ENCODE data around the gene EP400.

EP400 gene

DNA sequence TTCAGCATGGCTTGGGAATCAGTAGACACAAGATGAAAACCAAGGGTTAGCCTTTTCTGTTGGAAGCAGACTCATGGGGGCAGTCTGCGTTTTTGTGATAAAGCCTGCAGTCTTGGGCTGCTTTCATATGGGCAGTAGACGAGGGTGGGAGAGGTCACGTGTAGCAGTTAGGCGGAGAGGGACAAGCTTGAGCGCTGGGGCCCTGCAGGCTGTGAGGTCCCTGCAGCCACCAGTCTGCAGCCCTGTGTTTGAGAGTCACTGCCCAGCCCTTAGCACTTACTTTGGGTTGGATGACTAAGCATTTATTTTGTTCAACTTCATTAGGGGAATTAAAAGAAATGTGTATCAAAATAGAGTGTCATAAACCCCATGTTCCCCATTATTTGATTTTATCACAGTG, 37.2 kb downstream of the EP400 start:
- peak; percentile 34 for DNase-seq (ENCODE audit: low spot score)

DNA sequence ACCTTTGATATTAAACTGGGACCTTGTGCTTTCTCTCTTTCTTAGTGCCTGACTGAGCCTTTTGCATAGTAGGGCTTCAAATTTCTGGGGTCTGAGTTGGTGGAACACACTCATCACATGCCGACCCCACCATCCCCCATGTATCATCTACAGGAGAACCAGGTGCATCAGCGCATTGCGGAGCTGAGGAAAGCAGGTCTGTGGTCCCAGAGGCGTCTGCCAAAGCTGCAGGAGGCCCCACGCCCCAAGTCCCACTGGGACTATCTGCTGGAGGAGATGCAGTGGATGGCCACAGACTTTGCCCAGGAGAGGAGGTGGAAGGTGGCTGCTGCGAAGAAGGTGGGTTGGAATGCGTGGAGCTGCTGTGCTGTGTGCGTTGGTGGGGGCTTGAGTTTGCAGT, 37.8 kb downstream of the EP400 start:
- DNase-seq (ENCODE audit: low spot score) = no peak

DNA sequence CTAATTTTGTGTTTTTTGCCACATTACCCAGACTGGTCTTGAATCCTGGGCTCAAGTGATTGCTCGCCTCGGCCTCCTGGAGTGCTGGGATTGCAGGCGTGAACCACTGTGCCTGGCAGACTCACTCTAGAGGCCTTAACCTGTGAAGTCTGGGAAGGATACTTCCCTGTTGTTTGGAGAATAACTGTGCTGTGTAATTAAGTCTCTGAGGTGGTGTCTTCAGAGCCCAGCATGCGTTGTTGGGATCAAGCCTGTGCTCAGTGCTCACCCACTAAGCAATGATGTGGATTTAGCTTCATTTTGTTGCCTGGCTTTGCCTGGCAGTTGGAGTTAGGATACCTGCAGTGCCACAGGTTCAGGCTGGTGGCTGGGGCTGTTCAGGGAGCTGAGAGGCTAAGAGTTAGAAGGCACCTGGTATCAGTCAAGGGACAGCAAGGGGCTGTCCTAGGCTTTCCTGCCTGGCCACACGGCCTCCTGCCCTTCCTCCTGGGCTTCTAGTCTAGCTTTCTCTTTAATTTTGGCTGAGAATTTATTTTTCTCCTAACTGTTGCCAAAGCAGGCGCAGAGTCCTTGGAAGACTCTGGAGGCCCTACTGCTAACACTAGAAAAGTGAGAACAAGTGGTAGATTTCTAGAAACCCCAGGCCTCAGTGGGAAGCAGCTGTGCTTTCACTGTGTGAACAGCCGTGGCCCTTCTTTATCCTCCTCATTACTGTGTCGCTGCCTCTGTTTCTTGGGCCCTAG, 38.5 kb downstream of the EP400 start:
- DNase-seq (ENCODE audit: low spot score) = no peak

DNA sequence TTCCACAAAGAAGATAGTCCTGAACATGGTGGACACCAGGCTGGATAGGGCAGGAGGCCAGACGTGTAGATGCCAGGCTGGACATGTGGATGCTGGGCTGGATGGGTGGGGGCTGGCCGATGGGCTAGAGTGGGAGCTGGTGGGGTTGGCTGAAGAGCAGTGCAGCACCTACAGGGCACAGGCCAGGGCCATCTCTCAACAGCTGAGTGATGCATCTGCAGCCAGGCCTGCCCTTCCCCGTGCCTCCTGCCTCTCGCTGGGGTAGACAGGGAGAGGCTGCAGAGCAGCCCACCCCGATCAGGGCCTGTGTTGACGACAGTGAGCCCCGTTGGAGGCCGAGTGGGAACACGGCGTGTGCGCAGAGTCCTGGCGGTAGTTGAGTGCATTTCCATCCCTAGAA, 39.3 kb downstream of the EP400 start:
- DNase-seq (ENCODE audit: low spot score) = no peak

DNA sequence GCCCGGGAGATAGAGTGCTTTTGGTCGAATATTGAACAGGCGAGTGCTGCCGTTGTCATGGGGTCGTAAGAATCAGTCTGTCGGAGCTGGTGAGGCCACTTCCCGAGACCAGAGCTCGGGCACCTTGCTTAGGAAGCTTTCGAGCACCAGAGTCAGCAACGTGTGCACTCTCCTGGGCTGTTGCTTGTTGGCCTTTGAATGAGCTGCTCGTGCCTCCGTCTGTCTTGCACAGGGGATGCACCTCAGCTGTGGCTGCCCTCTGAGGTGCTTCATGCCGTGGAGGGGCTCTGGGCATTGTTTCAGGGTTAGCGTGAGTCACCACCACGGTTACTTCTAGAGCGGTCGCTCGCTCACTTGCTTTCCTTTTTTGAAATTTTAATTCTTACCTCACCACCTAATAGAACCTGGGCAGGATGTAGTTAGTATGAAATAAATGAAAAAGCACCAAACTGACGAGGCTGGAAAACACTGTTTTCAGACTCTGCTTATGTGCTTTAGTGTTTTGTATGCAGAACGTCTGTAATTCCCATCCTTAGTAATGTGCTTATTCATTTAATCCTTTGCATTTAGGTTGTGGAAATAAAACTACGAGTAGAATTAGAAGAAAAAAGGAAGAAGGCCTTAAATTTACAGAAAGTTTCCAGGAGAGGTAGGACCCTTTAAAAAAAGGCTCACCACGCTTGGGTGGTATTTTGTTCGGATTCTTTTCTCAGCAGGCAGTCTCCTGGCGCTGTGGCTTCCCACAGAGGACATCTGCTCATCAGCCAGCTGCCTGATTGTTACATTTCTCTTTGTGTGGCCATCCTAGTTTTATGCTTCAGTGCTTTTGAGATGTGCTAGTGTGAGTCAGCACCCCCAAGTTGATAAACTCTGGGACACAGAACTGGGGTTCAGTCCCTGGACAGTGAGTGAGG, 40.6 kb downstream of the EP400 start:
- DNase-seq (ENCODE audit: low spot score) = peak; percentile 74

DNA sequence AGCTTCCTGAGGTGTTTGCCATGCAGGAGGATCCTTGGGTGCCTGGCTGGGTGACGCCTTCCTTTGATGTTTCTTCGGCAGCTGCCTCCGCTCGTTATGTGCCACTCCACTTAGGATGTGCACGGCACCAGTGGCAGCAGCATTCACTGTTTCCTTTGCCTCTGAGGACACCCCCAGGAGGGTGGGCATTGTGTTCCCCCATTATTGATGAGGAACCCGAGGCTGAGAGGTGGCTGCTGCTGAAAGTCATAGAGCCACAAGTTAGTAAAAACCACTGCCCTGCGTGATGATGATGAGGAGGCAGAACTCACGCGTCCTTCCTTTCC, 41.2 kb downstream of the EP400 start:
- no peak for DNase-seq (ENCODE audit: low spot score)

DNA sequence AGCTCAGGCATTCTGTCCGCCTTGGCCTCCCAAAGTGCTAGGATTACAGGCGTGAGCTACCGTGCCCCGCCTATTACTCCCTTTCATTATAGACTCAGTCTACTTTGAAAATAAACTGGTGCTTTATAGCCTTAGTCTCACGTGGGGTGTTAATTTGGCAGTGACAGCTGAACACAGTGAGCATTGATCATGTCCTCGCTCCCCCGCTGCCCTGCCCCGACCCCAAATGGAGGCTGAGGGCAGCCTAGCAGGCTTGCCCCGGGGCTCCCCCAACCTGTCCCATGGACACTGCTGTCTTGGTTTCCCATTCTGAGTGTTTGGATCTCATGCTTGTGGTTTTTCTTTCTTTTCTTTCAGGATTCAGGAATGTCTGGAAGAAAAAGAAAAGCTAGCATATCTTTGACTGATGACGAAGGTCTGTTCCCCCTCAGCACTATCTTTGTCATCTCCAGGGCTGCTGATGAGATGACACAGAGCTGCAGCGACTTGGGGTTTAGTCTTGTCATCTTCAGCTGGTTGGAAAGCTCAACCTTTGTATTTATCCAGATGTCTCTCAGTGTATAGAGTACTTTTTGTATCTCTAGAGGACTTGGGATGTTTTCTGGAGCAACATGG, 42.2 kb downstream of the EP400 start:
- no peak for DNase-seq (ENCODE audit: low spot score)

DNA sequence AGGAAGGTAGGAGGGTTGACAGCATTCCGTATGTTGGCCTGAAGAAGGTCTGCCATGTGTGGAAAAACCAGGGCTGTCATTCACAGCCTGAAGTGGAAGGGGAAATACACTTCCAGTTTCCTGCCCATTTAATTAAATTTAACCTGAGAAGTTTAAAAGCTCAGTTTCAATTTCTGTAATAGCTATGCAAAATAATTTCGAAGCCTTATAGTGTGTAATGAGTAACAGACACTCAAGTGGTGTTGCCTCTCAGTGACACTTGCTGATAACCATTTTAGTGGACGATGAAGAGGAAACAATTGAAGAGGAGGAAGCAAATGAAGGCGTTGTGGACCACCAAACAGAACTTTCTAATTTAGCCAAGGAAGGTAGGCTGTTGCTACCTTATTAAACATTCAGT, 44.8 kb downstream of the EP400 start:
- no peak for DNase-seq (ENCODE audit: low spot score)

DNA sequence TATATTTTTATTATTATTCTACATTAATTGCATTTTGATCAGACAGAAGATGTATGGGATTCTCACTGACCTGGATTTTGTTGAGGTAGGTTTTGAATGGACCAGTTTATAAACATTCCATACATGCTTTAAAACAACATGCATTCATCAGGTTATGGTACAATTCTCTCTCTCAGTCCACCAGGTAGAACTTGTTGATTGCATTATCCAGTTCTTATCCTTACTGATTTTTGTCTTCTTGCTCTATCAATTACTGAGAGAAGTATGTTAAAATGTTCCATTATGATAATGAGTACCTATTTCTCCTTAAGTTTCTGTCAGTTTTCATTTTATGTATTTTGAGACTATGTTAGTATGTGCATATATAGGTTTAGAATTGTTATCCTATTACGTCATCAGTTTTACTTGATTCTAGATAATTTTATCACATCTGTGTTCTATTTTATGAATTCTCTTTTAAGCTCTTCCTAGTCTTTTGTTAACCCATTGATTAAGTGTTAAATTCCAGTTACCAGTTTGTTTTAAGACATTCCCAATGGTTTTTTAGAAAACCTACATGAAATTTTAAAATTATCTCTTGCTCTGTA, 50.6 kb downstream of the EP400 start:
- DNase-seq (ENCODE audit: low spot score) = no peak

DNA sequence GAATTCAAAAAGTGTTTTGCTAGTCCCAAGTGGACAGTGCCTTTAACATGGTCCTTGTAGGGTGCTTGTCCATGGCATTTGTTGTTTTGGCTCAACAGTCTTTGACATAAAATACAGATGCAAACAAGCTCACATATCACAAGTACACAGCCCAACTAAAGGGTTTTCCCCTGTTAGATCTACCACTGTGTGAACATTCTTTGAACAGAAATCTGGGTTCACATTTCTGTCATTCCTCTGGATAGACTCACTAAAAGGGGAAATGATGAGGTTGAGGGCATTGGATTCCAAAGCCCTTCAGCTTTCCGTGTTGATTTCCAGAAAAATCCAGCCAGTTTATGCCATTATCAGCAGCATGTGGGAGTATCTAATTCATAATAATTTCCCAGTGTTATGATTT, 54.1 kb downstream of the EP400 start:
- DNase-seq (ENCODE audit: low spot score) = no peak

DNA sequence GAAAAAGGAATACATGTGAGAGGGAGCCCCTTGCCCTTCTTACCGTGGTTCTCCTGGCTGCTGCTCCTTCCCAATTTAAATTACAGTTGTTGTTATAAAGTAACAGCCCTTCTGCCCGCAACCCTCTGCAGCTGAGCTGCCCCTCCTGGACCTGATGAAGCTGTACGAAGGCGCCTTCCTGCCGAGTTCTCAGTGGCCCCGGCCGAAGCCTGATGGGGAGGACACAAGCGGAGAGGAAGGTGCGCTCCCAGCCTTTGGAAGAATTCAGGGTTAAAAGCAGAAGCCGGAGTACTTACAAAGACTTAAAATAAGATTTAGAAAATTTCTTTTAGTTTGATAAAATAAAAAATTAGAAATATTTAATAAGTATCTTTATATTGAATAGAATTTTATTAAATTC, 55.2 kb downstream of the EP400 start:
- no peak for DNase-seq (ENCODE audit: low spot score)

DNA sequence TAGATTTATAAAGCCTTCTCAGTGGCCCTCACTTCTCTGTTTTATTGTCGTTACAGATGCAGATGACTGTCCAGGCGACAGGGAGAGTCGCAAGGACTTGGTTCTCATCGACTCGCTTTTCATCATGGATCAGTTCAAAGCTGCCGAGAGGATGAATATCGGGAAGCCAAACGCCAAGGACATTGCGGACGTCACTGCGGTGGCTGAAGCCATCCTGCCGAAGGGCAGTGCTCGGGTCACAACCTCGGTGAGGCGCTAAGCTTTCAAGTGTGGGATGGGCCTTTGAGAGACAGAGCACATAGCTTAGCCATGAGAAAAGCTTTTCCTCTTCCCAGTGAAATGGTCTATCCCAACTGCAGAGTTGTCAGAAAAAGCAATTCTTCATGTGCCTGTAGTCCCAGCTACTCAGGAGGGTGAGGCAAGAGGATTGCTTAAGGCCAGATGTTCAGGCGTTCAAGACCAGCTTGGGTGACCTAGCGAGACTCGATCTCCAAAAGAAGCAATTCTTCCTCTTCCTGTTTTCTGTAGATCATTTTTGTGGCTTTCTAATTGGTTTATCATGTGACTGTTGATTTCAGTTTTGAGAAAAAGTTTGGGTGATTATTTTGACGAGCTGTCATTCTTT, 56.4 kb downstream of the EP400 start:
- no peak for DNase-seq (ENCODE audit: low spot score)

DNA sequence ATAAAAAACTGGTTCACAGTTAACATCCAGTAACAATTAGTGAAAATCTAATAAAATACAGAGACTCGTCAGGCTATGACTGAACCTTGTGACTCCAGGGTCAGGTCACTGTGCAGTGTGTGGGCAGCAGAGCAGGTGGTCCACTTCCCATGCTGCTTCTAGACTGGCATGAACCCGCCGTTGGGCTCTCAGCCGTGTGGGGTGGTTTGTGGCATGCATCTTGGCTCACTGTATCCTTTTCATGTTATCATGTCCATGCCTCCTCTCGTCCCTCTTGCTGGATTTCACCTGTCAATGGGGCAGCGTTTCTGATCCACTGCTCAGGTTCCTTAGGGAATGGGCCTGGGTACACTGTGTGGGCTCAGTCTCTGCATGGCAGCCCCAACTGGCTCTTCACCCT, 57.3 kb downstream of the EP400 start:
- no peak for DNase-seq (ENCODE audit: low spot score)

DNA sequence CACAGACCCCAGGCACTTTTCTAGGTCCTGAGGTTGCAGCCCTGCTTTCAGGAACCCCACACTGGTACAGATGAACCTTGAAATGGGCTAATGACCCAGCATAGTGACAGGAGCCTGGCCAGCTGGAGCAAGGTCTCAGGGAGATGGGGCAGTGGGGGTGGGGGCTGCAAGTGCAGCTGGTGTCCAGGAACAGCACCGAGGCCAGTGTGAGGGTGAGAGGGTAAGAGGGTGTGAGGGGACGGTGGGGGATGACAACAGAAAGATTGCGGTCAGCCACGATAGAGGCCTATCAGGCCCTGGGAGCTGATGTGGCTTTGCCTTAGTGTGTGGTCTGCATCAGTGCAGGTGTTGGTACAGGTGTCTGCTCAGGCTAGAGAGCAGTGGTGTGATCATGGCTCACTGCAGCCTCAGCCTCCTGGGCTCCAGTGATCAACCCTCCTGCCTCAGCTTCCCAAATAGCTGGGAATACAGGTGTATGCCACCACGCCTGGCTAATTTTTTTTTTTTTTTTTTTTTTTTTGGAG, 59.7 kb downstream of the EP400 start:
- no peak for DNase-seq (ENCODE audit: low spot score)

DNA sequence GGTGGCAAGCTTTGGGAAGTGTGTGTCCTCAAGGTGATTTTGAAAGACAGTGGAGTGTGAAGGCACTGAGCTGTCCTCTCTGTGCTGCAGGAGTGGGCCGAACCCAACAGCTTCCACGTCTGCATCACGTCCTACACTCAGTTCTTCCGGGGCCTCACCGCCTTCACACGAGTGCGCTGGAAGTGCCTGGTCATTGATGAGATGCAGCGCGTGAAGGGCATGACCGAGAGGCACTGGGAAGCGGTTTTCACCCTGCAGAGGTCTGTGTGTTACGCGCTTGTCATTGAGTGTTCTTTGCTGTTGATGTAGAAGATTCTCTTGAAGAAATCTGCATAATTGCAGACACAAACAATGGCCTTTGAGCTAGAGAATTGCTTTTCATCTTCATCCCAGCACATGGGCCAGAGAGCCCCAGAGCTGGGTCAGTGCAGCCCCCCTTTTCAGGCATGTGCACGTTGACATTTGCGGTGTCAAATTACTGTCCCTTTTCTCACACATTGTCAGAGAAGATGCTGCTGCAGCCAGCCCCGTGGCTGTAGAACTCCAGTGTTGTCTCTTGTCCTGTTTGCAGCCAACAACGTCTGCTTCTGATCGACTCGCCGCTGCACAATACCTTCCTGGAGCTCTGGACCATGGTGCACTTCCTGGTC, 63.3 kb downstream of the EP400 start:
- no peak for DNase-seq (ENCODE audit: low spot score)

DNA sequence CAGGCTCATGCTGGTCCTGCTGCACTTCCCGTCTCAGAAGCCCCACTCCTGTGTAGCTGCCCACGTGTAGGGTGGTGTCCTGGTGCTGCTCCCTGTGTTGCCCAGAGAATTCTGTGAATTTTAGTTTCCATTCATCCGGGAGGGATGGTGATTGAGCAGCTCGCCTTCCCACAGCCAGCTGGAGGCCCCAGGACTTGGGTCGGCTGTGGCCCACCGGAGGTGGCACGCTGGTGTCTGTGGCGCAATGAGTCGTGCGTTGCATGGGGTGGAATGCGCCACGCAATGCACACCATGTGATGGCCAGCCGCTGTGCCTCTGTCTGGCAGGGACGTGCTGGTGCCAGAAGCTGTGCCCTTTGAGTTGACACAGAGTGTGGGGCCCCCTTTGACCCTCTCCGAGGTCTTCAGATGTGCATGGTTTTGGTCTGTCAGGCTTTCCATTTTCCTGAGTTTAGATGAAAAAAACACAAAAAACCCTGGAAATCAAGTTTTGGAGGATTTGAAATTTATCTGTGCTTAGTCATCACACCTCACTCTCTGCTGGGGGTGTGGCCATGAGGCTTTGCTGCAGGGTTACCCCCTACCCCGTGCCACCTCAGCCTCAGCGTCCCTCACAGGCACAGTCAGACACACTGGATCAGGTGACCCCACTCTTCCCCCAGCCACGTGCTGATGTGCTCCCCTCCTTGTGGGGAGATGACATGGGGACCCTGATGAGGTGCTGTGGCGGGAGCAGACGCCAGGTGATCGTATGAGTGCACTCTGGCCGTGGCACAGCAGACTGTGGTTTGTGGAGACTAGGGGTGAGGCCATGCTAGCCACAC, 64.6 kb downstream of the EP400 start:
- DNase-seq (ENCODE audit: low spot score) = no peak

DNA sequence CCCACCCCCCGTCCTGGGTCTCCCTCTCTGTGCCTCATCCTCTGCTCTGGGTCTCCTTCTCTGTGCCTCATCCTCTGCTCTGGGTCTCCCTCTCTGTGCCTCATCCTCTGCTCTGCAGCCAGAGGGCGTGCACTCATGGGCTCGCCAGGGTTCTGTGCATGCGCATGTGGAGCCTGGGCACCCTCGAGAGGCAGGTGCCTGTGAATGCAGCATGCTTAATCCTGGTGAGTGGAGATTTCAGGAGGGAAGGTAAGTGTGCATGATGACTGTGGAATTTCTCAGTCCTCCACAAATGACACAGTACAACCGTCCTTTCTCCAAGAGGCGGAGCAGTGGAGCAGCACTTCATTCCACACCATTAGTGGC, 65.2 kb downstream of the EP400 start:
- DNase-seq (ENCODE audit: low spot score) = no peak

DNA sequence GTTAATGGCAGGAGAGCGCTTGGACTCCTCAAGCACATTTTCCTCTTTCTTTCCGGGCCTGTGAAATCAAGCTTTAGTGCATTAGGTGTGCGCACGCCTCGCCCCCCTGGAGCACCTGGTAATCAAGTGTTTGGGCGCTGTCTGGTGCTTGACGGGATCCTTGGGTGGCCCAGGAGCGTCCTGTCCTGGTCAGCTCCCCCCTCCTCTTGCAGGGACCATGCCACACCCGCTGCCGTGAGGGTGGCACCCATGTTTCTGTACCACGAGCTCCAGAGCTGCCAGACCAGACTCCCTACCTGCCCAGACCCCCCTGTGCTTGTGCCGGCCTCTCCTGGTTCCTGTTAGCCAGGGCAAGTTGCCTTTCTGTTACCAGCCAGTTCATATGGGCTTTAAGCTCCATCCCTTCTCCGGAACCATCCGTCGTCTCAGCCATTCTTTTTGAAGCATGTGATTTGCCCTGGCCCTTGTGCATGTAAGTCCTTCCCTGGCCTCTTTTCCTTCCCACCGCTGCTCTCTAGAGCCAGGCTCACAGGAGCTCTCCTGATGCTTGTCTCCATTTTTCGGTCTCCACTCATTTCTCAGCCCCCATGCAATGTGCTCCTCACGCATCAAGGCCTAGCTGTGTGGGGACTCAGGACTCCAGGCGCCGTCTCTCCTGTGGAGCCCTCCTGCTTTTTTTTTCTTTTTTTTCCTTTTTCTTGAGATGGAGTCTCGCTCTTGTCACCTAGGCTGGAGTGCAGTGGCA, 66.1 kb downstream of the EP400 start:
- no peak for DNase-seq (ENCODE audit: low spot score)

DNA sequence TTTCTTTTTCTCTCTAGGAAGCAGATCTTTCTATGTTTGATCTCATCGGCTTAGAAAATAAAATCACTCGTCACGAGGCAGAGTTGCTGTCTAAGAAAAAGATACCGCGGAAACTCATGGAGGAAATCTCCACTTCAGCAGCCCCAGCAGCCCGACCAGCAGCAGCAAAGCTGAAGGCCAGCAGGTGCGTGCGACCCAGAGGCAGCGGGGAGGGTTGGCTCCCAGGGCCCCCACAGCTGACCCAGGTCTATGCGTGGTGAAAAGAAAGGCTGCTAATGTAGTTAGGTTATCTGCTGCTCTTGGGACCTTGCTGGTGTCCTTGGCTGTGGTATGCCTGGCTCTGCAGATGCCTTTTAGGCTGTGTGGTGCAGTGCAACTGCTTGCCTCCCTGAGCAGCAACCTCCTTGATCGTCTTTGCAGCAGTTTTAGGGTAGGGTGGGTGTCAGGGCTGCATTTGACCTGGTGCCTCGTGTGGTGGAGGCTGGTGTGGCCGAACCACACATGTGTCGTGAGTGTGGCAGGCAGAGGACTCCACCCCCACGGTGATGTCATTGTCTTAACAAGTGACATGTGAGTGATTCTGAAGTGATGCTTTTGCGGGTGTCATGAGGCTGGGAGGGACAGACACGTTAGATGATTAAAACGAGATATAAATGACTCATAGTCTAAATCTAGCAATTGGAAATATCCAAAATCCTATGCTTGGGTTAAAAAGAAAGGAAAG, 68.6 kb downstream of the EP400 start:
- no peak for DNase-seq (ENCODE audit: low spot score)

Data from iPS-NIHi11 (cell line).